HG02610 (cell line): ENCODE data around the gene RIC3.
"Not testable (repeated sequence)": the region's sequence is repeated elsewhere in the genome, so short reads cannot be mapped to it uniquely, and the experiment has no call there.

Experiments
- ATAC-seq: cut with Tn5 transposase; IDR thresholded peaks from one replicate; pipeline ENCODE4 v1.9.1; 2021; ENCODE audit warnings: mild to moderate bottlenecking, moderate library complexity; ENCODE audit not compliant: unreplicated experiment

The RIC3 gene

DNA sequence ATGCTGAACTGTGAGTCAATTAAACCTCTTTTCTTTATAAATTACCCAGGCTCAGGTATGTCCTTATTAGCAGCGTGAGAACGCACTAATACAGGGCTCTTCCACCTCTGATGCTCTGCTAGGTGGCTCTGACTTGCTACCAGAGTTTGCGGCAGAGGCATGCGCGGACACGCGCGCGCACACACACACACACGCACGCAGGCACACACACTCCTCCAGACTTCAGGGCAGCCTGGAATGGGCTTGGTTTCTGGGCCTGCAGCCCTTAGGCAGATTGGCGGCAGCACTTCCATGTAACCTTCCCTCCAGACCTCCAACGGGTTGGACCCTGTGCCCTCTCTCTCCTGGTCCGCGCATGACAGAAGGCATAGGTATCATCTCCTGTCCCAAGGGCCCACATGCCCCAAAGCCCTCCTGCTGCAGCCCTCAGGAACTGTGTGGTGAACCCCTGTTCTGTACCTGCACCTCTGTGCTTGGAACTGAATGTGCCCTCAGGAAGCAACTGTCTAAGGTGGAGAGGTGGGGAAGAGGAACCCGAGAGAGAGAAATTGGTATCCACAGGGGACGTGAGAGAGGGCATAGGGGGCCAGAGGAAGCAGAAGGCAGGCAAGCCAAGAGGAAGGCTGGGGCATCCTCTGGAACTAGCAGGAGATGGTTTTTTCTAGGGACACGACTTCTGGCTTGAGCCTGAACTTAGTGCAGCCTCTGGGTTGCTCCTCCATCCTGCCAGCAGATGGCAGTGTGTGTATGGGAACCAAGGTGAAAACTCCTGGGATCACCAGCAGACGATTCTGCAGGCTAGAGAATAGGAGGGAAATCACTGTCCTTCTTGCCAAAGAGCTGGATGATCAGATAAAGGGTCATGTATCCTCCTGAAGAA is 23.4 kb upstream of the RIC3 start:
- no peak for ATAC-seq

DNA sequence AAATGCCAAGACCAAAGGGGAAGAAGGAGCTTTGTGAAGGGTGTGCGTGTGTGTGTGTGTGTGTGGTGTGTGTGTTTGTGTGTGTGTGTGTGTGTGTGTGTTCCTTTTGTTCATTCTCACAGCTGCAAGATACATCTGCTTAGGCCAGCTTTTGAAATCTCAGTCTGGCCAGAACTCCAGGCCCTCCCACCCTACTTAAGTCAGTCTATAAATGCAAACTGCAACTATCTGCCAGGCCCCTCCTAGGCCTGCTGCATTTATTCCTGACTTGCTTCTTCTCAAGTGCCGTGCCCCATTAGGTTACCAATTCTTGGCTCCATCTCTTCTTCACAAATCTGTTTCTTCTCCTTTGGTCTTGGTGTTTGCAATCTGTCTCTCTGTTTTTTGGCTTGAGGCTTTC is 21.6 kb upstream of the RIC3 start:
- ATAC-seq, result no peak

DNA sequence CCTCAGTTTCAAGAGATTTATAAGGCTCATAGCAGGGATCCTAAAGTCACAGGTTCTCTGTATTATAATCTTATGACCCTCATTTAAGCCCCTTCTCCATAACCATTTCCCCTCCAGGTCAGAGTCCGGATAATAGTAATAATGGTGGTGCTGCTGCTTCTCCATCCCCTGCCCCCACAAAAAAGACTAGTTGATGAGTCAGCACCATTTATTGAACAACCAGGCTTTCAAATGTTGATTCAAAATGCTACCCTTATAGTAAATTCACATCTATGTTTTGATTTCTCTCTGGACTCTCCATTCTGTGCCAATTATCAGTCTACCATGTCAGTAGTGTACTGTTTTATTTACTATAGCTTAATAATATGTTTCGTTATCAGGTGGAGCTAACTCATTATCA is 17.6 kb upstream of the RIC3 start:
- no peak for ATAC-seq

DNA sequence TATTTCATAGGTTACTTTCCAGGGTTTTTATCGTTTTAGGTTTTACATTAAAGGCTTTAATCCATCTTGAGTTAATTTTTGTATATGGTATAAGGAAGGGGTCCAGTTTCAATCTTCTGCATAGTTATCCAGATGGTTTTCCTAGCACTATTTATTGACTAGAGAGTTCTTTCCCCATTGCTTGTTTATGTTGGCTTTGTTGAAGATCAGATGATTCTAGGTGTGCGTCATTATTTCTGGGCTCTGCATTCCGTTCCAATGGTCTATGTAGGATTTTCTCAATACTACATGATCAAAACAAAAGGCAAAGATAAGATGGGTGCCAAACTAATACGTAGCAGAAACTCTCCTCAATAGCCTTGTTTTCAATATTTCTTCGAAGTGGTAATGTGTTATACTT is 14.3 kb upstream of the RIC3 start:
- ATAC-seq, result no peak

DNA sequence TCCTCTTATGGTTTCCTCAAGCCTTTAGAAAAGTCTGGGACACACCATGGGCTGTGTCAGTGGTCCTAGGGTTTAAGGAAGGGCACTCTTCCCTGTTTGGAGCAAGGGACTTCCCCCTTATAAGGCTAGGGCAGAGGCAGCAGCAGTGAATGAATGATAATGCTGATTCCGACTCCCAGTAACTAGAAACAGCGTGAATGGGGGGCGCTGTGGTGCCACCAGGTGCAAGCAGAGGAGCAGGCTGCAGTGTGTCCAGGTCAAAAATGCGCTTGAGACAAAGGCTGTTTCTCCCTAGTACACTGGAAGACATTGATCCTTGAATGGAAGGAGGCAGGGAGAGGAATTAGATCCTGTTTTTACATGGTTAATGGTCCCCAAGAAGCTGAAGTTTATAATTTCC is 11.6 kb upstream of the RIC3 start:
- ATAC-seq, result no peak

DNA sequence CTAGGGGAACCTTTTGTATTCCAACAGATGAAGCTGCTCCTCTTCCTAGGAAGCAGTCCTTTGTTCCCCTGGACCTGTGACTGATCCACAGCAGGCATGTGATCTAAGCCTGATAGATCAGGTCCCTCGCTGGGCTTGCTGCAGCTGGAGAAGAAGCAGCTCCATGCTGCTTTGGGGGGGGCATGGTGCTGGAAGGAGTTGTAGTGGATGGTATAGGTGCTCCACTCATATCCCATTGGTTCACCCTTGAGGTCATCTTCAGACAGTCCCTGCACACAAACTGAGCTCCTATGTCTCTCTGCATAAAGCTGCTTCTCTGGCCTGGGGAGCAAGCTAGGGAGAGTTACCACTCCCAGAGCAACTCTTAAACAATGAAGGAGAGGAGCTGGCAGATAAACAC is 9.5 kb upstream of the RIC3 start:
- ATAC-seq, result no peak

DNA sequence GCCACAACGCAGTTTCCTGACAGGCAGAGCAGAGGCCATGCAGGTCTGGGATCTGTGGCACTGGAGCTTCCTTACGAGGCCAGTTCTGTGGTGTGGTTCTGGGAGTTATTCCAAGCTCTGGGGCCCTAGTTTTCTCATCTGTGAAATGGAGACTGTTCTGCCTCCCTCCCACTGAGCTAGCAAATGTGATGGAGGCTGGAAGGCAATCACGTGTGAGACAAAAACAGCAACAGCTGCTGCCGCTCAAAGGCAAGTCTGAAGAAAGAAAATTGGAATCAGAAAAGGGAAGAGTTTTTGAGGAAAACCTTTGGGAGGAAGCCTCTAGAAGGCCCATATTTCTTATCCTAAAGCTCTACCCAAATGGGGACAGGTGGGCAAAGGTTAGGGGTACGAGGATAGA is 8.3 kb upstream of the RIC3 start:
- no peak for ATAC-seq

DNA sequence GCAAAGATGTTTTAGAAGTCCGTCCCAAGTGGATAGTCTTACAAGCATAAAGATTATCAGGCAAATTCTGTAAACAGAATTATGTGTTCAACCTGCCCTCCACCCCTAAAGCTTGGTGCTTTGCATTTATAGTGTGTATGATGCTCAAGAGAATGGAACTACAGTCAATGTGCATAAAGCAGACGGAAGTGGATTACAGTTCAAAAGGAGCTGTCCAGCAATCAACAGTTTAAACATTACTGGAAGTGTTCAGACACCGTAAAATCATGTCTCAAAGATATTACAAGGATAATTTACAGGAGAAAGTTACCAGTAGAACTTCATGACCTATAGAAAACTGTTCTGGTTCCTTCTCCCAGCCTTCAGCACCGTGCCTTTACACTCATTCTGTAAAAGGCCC is 1.0 kb downstream of the RIC3 start:
- ATAC-seq, result no peak

DNA sequence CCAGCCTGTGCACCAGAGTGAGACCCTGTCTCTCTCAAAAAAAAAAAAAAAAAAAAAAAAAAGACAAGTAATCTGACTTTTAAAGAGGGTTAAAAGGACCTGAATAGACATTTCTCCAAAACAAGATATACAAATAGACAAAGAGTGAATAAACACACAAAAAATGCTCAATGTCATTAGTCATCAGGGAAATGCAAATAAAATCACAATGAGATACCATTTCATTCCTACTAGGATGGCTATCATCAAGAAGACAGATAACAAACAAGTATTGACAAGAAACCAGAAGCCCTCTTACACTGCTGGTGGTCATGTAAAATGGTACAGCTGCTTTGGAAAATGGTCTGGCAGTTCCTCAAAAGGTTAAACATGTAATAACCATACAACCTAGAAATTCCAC is 4.1 kb downstream of the RIC3 start:
- no peak for ATAC-seq

DNA sequence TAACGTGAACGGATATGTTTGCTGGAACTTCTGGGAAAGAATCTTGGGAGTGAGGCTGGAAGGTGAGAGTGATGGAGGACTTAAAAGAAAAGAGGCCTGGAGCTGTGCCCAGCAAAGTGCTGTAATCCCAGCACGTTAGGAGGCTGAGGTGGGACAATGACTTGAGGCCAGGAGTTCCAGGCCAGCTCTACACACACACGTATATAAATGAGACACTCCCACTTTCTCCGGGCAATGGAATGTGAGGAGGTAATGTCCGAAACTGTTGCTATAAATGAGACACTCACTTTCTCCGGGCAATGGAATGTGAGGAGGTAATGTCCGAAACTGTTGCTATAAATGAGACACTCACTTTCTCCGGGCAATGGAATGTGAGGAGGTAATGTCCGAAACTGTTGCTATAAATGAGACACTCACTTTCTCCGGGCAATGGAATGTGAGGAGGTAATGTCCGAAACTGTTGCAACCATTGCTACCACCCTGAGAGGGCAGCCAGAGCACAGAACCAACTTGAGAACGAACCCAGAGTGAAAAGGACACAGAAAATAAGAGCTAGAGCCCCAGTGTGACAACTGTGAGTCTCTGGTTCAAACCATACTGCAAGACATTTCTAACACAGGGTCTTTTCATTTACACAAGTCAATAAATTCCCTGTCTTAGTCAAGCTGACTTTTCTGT is 7.1 kb downstream of the RIC3 start:
- not testable (repeated sequence) for ATAC-seq

DNA sequence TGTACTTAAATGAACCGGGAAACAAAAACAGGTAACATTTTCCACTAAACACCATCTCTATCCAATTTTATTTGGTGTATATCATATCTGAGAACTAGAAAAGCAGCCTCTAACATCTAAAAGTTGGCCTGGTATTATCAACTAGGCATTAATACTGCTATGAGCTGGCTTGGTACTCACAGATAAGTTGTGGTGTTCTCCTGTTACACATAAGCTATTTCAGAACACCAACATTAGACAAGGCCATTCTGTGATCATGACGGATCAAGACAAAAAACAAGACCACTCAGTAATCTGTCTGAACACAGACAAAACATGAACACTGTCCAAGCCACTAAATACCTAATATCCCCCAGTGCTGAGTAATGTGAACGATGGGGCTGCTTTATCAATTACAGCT is 11.9 kb downstream of the RIC3 start:
- ATAC-seq, result no peak

DNA sequence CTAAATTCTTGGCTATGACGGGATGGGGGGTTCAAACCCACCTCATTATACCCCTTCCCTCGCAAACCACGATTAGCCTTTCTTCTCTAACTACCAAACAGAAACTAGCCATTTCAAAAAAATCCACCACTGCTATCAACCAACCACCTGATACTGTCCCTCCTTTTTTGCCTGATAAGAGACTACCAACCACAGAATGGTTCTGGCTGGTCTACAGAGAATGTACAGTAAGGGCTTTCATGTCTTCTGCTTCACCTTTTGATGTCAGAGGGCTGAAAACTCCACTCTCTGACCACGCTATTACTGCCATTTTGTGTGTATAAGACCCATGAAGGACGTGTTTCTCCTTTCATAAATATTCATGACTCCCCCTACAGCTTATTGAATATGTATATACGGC is 19.1 kb downstream of the RIC3 start:
- ATAC-seq, result no peak

DNA sequence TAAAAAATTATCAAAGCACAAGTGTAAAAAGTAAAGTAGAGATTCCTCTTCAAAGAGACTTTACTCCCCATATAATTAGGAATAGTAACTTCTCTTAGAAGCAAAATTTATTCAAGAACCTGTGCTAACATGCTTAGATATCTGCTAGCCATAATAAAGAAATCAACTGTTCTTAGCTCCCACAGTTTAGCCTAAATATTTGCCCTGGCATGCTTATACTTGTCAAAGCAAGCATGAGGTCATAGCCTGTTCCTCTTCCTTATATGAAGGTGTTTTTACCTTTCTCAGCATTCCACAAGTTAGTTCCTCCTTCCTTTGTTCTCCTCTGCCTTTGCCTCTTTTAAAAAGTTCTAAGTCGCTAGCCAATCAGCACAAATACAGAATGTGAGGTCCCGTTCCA is 30.3 kb downstream of the RIC3 start:
- no peak for ATAC-seq

DNA sequence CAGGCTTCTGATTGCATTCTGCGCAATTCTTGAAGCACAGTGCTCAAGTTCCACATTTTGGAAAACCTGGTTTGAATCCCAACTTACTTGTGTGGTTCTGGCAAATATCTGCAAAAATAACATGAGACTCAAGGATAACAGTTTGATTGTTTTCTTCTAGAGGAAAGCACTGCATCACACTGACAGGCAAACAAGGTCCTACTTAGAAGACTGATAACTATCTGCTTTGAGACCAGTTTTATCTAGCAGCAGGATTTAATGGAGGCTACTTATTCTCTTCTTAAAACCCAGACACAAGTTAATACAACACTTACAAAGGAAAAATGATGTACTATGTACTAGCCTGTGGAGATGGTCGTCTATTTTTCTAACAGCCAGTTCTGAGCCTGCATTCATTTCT is 41.4 kb downstream of the RIC3 start:
- ATAC-seq, result no peak

DNA sequence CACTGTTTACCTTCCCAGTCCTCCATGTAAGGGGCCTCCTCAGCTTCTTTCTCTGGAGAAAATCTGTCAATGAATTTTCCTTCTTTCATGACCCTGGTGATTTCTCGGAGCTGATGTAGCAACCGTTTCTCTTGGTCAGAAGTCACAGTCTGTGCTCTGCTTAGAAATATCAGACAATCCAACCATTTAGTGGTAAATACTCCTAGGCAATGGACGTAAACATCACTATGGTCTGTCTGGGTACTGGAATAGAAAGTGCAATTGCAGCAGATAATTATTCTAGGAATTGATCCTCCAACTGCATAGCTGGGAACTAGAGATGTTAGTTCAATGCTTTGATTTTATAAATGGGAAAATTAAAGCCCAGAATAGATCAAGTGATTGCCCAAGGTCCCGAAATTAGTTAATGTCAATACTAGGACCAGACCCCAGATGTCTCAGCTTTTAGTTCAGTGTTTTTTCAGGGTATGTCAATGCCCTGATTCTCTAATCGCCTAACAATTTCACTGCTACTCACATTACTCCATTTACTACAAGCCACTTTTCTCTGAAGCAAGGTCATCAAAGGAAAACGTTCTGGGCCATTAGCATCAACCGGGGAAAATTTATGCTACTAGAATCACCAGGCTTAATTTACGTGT is 42.1 kb downstream of the RIC3 start:
- ATAC-seq, result no peak

DNA sequence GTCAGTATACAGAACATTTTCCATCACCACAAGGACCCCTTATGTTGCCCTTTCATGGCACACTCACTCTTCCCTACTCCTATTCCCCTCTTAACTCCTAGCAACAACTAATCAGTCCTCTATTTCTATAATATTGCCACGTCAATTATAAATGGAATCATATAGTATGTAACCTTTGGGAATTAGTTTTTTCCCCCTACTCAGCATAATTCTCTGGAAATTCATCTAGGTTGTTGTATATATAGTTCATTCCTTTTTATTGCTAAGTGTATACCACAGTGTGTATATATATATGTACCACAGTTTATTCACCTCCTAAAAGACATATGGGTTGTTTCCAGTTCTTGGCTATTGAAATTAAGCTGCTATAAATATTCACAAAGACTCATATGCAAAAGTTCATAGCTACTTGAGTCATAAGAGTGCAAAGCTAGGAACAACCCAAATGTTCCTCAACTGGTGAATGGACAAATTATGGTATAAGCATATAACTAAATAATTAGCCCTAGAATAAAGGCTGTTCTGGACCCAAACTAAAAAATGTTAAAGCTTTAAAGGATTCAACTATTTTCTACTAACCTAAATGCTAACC is 46.6 kb downstream of the RIC3 start:
- ATAC-seq, result no peak

DNA sequence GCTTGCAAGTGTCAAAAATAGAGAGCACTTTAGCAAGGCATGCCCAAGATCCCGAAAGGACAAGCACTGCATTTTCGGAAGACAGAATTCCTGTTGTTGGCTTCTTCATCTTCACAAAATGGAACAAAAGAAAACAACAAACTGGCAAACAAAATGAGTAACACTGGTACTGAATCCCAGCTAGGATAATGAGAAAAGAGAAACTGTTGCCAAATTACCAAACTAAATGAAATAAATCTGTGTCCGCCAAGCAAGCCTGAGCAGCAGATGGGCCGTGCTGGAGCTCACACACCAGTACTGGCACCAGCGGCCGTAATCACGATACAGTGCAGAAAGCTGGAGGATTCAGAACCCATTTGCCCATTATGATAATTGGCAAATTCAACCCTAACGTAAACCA is 57.2 kb downstream of the RIC3 start:
- ATAC-seq, result no peak

DNA sequence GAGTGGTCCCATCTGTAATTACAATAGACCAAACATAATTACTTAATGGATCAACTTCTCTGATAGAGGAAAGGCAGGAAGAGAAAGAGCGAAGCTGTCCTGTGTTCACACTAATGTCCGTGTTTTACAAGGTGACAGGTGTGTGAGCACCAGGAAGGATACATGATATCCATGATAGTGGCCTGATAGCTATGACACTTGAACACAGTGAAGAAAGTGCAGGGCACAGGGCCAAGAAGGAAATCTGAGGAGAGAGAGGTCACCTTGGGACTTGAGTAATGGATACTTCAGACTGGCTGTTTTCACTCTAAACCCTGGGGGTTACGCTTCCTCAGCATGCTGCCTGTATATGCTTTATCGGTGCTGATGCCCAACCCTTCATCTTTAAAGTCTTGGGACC is 58.4 kb downstream of the RIC3 start:
- no peak for ATAC-seq

DNA sequence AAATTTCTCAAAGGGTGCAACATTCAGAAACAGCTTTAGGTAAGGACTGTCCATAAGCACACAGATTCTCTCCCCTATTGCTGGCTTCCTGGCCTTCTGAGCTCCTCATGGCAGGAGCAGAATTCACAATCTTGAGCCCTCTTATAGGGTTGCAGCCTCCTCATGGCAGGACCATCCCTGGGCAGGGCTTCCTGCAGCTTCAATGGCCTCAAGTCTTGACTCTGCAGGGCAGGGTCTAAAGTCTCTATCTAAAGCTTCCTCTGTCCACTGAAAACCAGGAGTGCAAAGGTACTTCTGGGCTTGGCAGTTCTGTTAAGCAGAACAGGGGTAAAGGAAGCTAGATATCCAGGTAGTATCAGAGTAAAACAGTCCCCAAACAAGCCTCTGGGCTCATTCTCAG is 59.1 kb downstream of the RIC3 start:
- ATAC-seq, result no peak

DNA sequence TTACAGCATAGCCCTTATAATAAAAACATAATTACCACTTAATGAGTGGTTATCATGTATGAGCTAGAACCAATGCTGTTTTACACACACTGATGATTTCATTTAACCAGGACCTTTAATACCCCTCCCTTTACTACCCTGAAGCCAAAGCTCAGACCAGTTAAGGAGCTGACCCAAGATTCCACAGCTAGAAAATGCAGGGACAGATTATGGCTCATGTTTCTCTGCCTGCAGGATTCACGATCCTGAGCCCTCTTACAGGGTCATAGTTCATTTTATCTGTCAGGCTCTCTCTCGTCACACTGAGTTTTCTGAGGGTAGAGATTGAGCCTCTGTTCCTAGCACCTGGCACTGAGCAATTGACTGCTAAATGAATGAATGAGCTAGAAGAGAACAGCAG is 60.4 kb downstream of the RIC3 start:
- no peak for ATAC-seq

DNA sequence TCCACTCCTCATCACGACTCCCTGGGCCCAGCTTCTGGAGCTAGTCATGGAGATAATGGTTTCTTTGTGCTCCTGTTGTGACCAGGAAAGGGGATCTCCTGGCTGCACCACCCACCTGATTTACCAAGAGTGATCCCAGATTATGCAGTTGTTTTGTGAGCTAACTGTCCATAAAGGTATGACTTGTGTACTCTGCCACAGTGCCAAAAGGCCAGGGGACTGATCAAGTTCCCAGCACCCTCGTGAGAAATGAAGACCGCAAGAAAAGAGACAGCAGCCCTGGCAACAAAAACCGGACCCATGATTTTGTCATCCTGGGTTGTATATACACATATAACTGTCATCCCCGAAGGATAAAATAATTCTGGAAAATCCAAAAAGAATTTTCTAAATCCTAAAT is 61.2 kb downstream of the RIC3 start:
- ATAC-seq, result no peak

DNA sequence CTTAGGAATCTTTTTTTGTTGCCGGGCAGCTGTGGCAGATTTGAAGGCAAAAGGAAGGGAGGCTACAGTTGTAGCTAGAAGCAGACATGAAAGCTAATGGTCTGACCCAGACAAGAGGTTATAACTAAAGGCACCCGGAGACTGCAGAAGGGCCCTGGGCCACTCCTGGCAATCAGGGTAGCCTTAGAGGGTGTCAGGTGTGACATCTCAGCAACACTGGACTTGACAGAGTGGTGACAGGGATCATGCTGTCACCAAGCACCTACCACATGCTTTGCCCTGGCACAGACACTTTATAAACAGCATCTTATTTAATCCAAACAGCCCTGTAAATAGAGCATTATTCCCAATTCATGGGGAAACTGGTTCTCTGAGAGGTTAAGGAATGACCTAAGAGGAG is 62.1 kb downstream of the RIC3 start:
- ATAC-seq, result no peak
